Endothelial cell of umbilical vein (primary cell): ENCODE measurements around the gene ERO1B. TPM values are rescaled to one million over a fixed set of nuclear protein-coding genes. Genes with fewer than 3 reads are reported as not detected.

Experiments used
- BruUV-seq: library from RNA; stranded (reverse); fragments of 400-500 nt; replicated peaks from 2 replicates; lab custom pipeline; 2021; lab: Mats Ljungman, UMichigan
- CTCF ChIA-PET: fragments of 300-600, 350-600 bp; sonication (Branson Sonifier 250); formaldehyde crosslinking; loops from one replicate; lab custom pipeline; 2021; ENCODE audit warnings: antibody characterized with exemption, inconsistent platforms; lab: Charles Lee
- POLR2A ChIA-PET: fragments of 300-600, 350-600 bp; sonication (Branson Sonifier 250); formaldehyde crosslinking; loops from one replicate; lab custom pipeline; 2021; ENCODE audit warnings: antibody characterized with exemption, inconsistent platforms; lab: Charles Lee
- DNase-seq: peaks from one replicate; pipeline ENCODE4 v3.0.0-alpha.2; 2011; ENCODE audit warnings: low read depth, low spot score
- FAIRE-seq: peaks from 2 replicates; lab custom pipeline; 2011; peaks lifted over from hg19 to GRCh38; lab: Jason Lieb, UNC
- H2AFZ ChIP-seq: 2 replicates; pipeline ENCODE4 v1.6.0; 2012; ENCODE audit warnings: low read depth, low read length, control low read depth, inconsistent platforms
- H3K27ac ChIP-seq: 2 replicates; pipeline ENCODE4 v1.5.1; 2011; ENCODE audit warnings: low read depth, mild to moderate bottlenecking, control low read depth, low read length, moderate library complexity; ENCODE audit not compliant: insufficient read depth
- H3K27me3 ChIP-seq, 2 experiments: 2 replicates each; pipeline versions ENCODE4 v1.6.0 to v1.6.1; 2011; ENCODE audit warnings: low read length in 2 of 2, mixed read lengths in 1 of 2; ENCODE audit not compliant: control insufficient read depth in 2 of 2, insufficient read depth in 2 of 2
- H3K36me3 ChIP-seq, 2 experiments: 2 replicates in 1 of 2; 3 replicates in 1 of 2; pipeline ENCODE4 v1.5.1; 2011; ENCODE audit warnings: low read length in 2 of 2, mild to moderate bottlenecking in 1 of 2, moderate library complexity in 1 of 2; ENCODE audit not compliant: control insufficient read depth in 2 of 2, insufficient read depth in 2 of 2; ENCODE audit errors: extremely low read depth in 1 of 2
- H3K4me1 ChIP-seq: 3 replicates; pipeline ENCODE4 v1.5.1; 2011; ENCODE audit warnings: mild to moderate bottlenecking, low read length; ENCODE audit not compliant: control insufficient read depth, insufficient read depth; ENCODE audit errors: extremely low read depth
- H3K4me2 ChIP-seq: 2 replicates; pipeline ENCODE4 v1.6.1; 2011; ENCODE audit warnings: low read length, control low read depth, mixed read lengths; ENCODE audit not compliant: insufficient read depth
- H3K4me3 ChIP-seq, 3 experiments: fragments of 200-600 bp in 1 of 3; sonication (generic), shearing (Covaris generic) in 1 of 3; replicated peaks in 1 of 3; 2 replicates each; pipeline ENCODE4 v1.5.1; 2011 to 2016; ENCODE audit warnings: control low read depth in 3 of 3, low read length in 3 of 3, mild to moderate bottlenecking in 2 of 3, inconsistent platforms in 1 of 3, low read depth in 1 of 3, moderate library complexity in 1 of 3; ENCODE audit not compliant: insufficient read depth in 1 of 3
- H3K79me2 ChIP-seq: 2 replicates; pipeline ENCODE4 v1.6.0; 2012; ENCODE audit warnings: low read length, inconsistent platforms; ENCODE audit not compliant: control insufficient read depth, insufficient read depth
- H3K9ac ChIP-seq: replicated peaks from 2 replicates; pipeline ENCODE3; 2011; ENCODE audit warnings: low read length, control low read depth; ENCODE audit not compliant: insufficient read depth; ENCODE audit errors: extremely low read depth
- H3K9me1 ChIP-seq: replicated peaks from 3 replicates; pipeline ENCODE4 v1.6.0; 2011; ENCODE audit warnings: mild to moderate bottlenecking, low read length; ENCODE audit not compliant: control insufficient read depth, insufficient read depth; ENCODE audit errors: extremely low read depth
- H3K9me3 ChIP-seq: replicated peaks from 2 replicates; pipeline ENCODE4 v1.5.1; 2012; ENCODE audit warnings: low read length, inconsistent platforms; ENCODE audit not compliant: control insufficient read depth, insufficient read depth
- H4K20me1 ChIP-seq: replicated peaks from 2 replicates; pipeline ENCODE3; 2011; ENCODE audit warnings: mild to moderate bottlenecking, low read length; ENCODE audit not compliant: control insufficient read depth, insufficient read depth; ENCODE audit errors: extremely low read depth
- CTCF ChIP-seq, 2 donors: IDR thresholded peaks; 1 replicate in 1 of 2; 2 replicates in 1 of 2; pipeline ENCODE4 v1.5.1; 2011; ENCODE audit warnings: low read length in 2 of 2, mild to moderate bottlenecking in 2 of 2, moderate library complexity in 2 of 2, control low read depth in 1 of 2, inconsistent platforms in 1 of 2, low read depth in 1 of 2; ENCODE audit not compliant: insufficient read depth in 1 of 2; ENCODE audit errors: extremely low read depth in 1 of 2
- EZH2 ChIP-seq: IDR thresholded peaks from 2 replicates; pipeline ENCODE4 v1.6.1; 2012; ENCODE audit warnings: borderline replicate concordance, low read depth, mild to moderate bottlenecking, moderate library complexity, low read length, inconsistent platforms; ENCODE audit not compliant: severe bottlenecking
- FOS ChIP-seq: IDR thresholded peaks from 2 replicates; pipeline ENCODE4 v1.6.1; 2011; ENCODE audit warnings: mild to moderate bottlenecking, low read length, moderate library complexity, borderline replicate concordance; ENCODE audit not compliant: insufficient read depth
- JUN ChIP-seq: IDR thresholded peaks from 2 replicates; pipeline ENCODE4 v1.6.1; 2011; ENCODE audit warnings: borderline replicate concordance, low read depth; ENCODE audit not compliant: insufficient read length, insufficient read depth
- MAX ChIP-seq: IDR thresholded peaks from 2 replicates; pipeline ENCODE4 v1.6.1; 2011; ENCODE audit not compliant: insufficient read depth, insufficient read length
- MYC ChIP-seq: IDR thresholded peaks from one replicate; pipeline ENCODE4 v1.6.1; 2011; ENCODE audit warnings: mild to moderate bottlenecking, low read depth, low read length
- POLR2A ChIP-seq: IDR thresholded peaks from 2 replicates; pipeline ENCODE4 v1.6.1; 2012; ENCODE audit warnings: low read depth, mild to moderate bottlenecking, control low read depth, low read length
- POLR2AphosphoS5 ChIP-seq: IDR thresholded peaks from 2 replicates; pipeline ENCODE4 v1.6.1; 2012; ENCODE audit warnings: low read depth, mild to moderate bottlenecking, control low read depth, low read length, moderate library complexity; ENCODE audit not compliant: insufficient read depth
- dilution Hi-C: fragments of 300-500 bp; cut with MboI; formaldehyde crosslinking; loops from one replicate; pipeline ENCODE4 v1.15.0; 2019; ENCODE audit warnings: low sequenced_read_pairs; ENCODE audit not compliant: extremely low pct_ligation_motif_present
- intact Hi-C: fragments of 100-400 bp; cut with micrococcal nuclease; formaldehyde crosslinking; loops from one replicate; pipeline ENCODE4 v1.10.0; 2022
- polyA plus RNA-seq, 4 experiments: library from polyadenylated mRNA; depleted of rRNA in 3 of 4; stranded (reverse) in 3 of 4; unstranded in 1 of 4; fragments of >200 nt; gene quantifications; 2 replicates each; pipeline versions ENCODE4 v1.2.1 to v1.2.3, GENCODE V29; 2011 to 2012; ENCODE audit warnings: missing spikeins in 1 of 4
- total RNA-seq: library from RNA; stranded (reverse); gene quantifications from 2 replicates; pipeline ENCODE4 v1.2.3, GENCODE V29; 2021

The ERO1B gene
- total and polyA plus RNA-seq, 2 donors (not counting 3 experiments of a cell fraction or from before 2014, with no cell fraction given) = 1.9 to 3.6 TPM

GRCh38 chr1:236320214-236320613, 38.5 kb upstream of the ERO1B start:
- no peaks in the 10 kb centered on the region for H3K9me1 ChIP-seq
- FAIRE-seq (no peak), DNase-seq (no peak)
- no peak overlapping the region for H3K4me2 ChIP-seq
- TF ChIP-seq MAX (no peak), MYC (no peak), CTCF (IDR thresholded peaks at IDR 0.05; ENCODE audit: extremely low read depth in 1 of 2, insufficient read depth in 1 of 2, low read depth in 1 of 2, low read length in 2 of 2) (no peak), POLR2A (no peak), JUN (no peak)
- dilution Hi-C loops = no loop called here
- no peaks in the 10 kb centered on the region for H3K79me2 ChIP-seq
- ChIA-PET CTCF (no interaction called here), POLR2A (no interaction called here)
- no peak overlapping the region for H2AFZ ChIP-seq
- intact Hi-C loops = no loop called here
- no peak overlapping the region for H3K9ac ChIP-seq
- H3K4me1 ChIP-seq = no peaks in the 10 kb centered on the region
- no peaks in the 10 kb centered on the region for H3K27me3 ChIP-seq
- H3K36me3 ChIP-seq = no peaks in the 10 kb centered on the region
- no peaks in the 10 kb centered on the region for H3K9me3 ChIP-seq
- no TSS peak for BruUV-seq
- H3K27ac ChIP-seq = no peak overlapping the region
- H3K4me3 ChIP-seq = no peak overlapping the region
- H4K20me1 ChIP-seq = no peaks in the 10 kb centered on the region

GRCh38 chr1:236316437-236316836, 34.7 kb upstream of the ERO1B start:
- no peak for DNase-seq
- no peak overlapping the region for H3K4me2 ChIP-seq
- no peaks in the 10 kb centered on the region for H3K9me3 ChIP-seq
- intact Hi-C loops (no loop called here), dilution Hi-C loops (no loop called here)
- ChIA-PET POLR2A (no interaction called here), CTCF (interaction anchor here (1.6 kb wide), 1 partner anchor 19 kb away, joined by 4 read pairs; no protein-coding TSS in a partner anchor)
- no peaks in the 10 kb centered on the region for H3K79me2 ChIP-seq
- H3K9ac ChIP-seq = no peak overlapping the region
- H4K20me1 ChIP-seq = no peaks in the 10 kb centered on the region
- H3K27me3 ChIP-seq = no peaks in the 10 kb centered on the region
- FAIRE-seq = no peak
- H3K27ac ChIP-seq = no peak overlapping the region
- TF ChIP-seq POLR2A = no peak
- no peak for TF ChIP-seq EZH2
- no peak for TF ChIP-seq POLR2AphosphoS5
- TF ChIP-seq FOS = no peak
- no peak for TF ChIP-seq MAX
- no peak for TF ChIP-seq CTCF (IDR thresholded peaks at IDR 0.05; ENCODE audit: extremely low read depth in 1 of 2, insufficient read depth in 1 of 2, low read depth in 1 of 2, low read length in 2 of 2)
- TF ChIP-seq MYC = no peak
- TF ChIP-seq JUN = no peak
- BruUV-seq = no TSS peak
- H3K36me3 ChIP-seq = no peaks in the 10 kb centered on the region
- H3K9me1 ChIP-seq = no peaks in the 10 kb centered on the region
- H2AFZ ChIP-seq = no peak overlapping the region
- H3K4me3 ChIP-seq = no peak overlapping the region
- no peaks in the 10 kb centered on the region for H3K4me1 ChIP-seq
